K562 (cell line): ENCODE measurements around the gene ENG. TPM values are rescaled to one million over a fixed set of nuclear protein-coding genes. Genes with fewer than 3 reads are reported as not detected.

Experiments used
- DLX4 ChIP-seq: fragments of 250-450 bp; sonication (Bioruptor Pico); IDR thresholded peaks from 2 replicates; pipeline ENCODE4 v1.6.1; 2021; ENCODE audit warnings: mild to moderate bottlenecking
- ESRRB ChIP-seq: fragments of 250-450 bp; sonication (Bioruptor Pico); IDR thresholded peaks from 2 replicates; pipeline ENCODE4 v1.5.0; 2020; ENCODE audit warnings: mild to moderate bottlenecking, moderate library complexity, borderline replicate concordance
- FOXA3 ChIP-seq, 2 experiments: fragments of 450-650 bp in 1 of 2; sonication (generic) in 1 of 2; formaldehyde crosslinking; IDR thresholded peaks in 1 of 2; conservative IDR thresholded peaks in 1 of 2; 2 replicates each; pipeline versions ENCODE4 v1.4.0 to v1.8.0; 2020 to 2022; ENCODE audit warnings: mild to moderate bottlenecking in 2 of 2, missing genetic modification reagents in 1 of 2
- HLTF ChIP-seq: fragments of 450-650 bp; IDR thresholded peaks from 2 replicates; pipeline ENCODE4 v1.6.1; 2016
- KAT7 ChIP-seq: sonication (generic); formaldehyde crosslinking; IDR thresholded peaks from 2 replicates; pipeline ENCODE4 v1.8.0; 2022; ENCODE audit warnings: missing genetic modification reagents, mild to moderate bottlenecking, borderline replicate concordance
- OTX1 ChIP-seq: fragments of 450-650 bp; formaldehyde crosslinking; IDR thresholded peaks from 2 replicates; pipeline ENCODE4 v1.4.0; 2022; ENCODE audit warnings: mild to moderate bottlenecking
- PCBP1 ChIP-seq: fragments of 200-400 bp; formaldehyde crosslinking; IDR thresholded peaks from 2 replicates; pipeline ENCODE4 v1.6.1; 2018; ENCODE audit warnings: mild to moderate bottlenecking, low read depth, low read length; ENCODE audit not compliant: poor library complexity, severe bottlenecking
- PRDM10 ChIP-seq: fragments of 450-650 bp; IDR thresholded peaks from 2 replicates; pipeline ENCODE4 v1.6.1; 2018; ENCODE audit not compliant: partially characterized antibody
- THRB ChIP-seq: fragments of 450-650 bp; formaldehyde crosslinking; conservative IDR thresholded peaks from 2 replicates; pipeline ENCODE4 v1.4.0; 2022; ENCODE audit warnings: mild to moderate bottlenecking, missing genetic modification characterization
- TRIM24 ChIP-seq, 2 experiments: fragments of 450-650 bp; IDR thresholded peaks; 2 replicates each; pipeline ENCODE4 v1.6.1; 2016
- ZNF12 ChIP-seq: sonication (generic); formaldehyde crosslinking; IDR thresholded peaks from 2 replicates; pipeline ENCODE4 v1.4.0; 2020; ENCODE audit warnings: mild to moderate bottlenecking, missing genetic modification reagents
- ZNF24 ChIP-seq: fragments of 450-650 bp; IDR thresholded peaks from 2 replicates; pipeline ENCODE4 v1.6.1; 2016
- polyA plus RNA-seq, 8 experiments: library from polyadenylated mRNA; depleted of rRNA in 4 of 8; stranded (reverse) in 5 of 8; unstranded in 3 of 8; fragments of >200 nt; fragmentation: Nextera tagmentation in 2 of 8; fragmentation: Illumina TruSeq in 1 of 8; extraction: Ambion mirVana in 2 of 8; extraction: Trizol in 1 of 8; gene quantifications; 2 replicates each; pipeline versions ENCODE4 v1.2.1 to v1.2.3, GENCODE V29; 2011 to 2014; ENCODE audit warnings: inconsistent platforms in 1 of 8, missing spikeins in 1 of 8
- total RNA-seq, 7 experiments: library from RNA; depleted of rRNA in 6 of 7; stranded (reverse); fragments of >200 nt in 6 of 7; fragmentation: Illumina TruSeq in 2 of 7; extraction: Trizol in 2 of 7; gene quantifications; 2 replicates each; pipeline versions ENCODE4 v1.2.1 to v1.2.3, GENCODE V29; 2011 to 2021; ENCODE audit warnings: low replicate concordance in 1 of 7
- TF ChIP-seq, protein P1 (sequence below): IDR thresholded peaks from 2 replicates; pipeline ENCODE4 v1.6.1; 2014; ENCODE audit warnings: antibody characterized with exemption
- TF ChIP-seq, protein P2 (sequence below), 2 experiments: fragments of 450-650 bp in 1 of 2; sonication (generic) in 1 of 2; formaldehyde crosslinking; conservative IDR thresholded peaks; 2 replicates each; pipeline versions ENCODE4 v1.4.0 to v1.8.1; 2020 to 2022; ENCODE audit warnings: mild to moderate bottlenecking in 1 of 2, missing genetic modification reagents in 1 of 2
- TF ChIP-seq, protein P3 (sequence below): IDR thresholded peaks from 2 replicates; pipeline ENCODE4 v1.6.1; 2011; ENCODE audit not compliant: insufficient read length; ENCODE audit errors: extremely low read depth
- TF ChIP-seq, protein P4 (sequence below): sonication (generic); formaldehyde crosslinking; IDR thresholded peaks from 2 replicates; pipeline ENCODE4 v1.8.1; 2023; ENCODE audit warnings: mild to moderate bottlenecking, missing genetic modification reagents

ENG gene
- total and polyA plus RNA-seq, 9 of the 15 experiments (the other 6 are each of a cell fraction or from before 2014, with no cell fraction given): 0.04 to 0.40 (median 0.14) TPM; not detected in 1

DNA sequence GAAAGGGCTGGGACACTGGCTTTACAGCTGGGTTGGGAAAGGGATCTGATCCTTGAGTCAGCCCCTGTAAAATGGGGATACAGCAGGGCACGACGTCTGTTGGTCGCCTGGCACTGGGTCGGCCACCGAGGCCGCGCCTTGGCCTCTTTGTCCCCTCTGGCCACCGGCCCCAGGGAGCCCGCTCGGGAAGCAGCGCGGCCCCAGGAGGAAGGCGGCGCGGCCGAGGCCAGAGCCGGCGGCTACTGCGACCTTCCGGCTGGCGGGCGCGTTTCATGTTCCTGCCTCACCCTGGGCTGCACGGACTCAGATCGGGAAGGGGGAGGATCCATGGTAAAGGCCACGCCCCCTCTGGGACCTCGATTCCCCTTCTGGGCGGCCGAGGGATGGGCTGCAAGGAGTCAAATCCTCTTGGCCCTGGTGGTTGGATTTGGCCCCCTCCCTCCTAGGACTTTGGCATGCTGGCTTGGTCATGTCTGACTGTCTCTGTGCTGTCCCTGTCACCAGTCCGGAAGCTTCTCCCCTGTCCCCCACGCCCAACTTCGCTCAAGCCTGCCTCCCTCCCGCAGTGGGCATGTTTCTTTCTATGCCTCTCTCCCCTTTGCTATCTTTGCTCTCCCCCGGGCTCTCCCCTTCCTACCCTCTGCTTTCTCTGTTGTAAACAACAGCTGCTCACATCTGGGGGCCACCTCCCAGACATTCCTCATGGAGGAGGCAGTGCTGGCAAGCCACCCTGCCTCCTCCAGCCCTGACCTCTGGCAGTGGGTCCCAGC is 26.0 kb downstream of the ENG start (continued):
- TF ChIP-seq ZNF12 (CRISPR knock-in tag): no peak
- no peak for TF ChIP-seq KAT7 (CRISPR knock-in tag)
- TF ChIP-seq, protein P1, sequence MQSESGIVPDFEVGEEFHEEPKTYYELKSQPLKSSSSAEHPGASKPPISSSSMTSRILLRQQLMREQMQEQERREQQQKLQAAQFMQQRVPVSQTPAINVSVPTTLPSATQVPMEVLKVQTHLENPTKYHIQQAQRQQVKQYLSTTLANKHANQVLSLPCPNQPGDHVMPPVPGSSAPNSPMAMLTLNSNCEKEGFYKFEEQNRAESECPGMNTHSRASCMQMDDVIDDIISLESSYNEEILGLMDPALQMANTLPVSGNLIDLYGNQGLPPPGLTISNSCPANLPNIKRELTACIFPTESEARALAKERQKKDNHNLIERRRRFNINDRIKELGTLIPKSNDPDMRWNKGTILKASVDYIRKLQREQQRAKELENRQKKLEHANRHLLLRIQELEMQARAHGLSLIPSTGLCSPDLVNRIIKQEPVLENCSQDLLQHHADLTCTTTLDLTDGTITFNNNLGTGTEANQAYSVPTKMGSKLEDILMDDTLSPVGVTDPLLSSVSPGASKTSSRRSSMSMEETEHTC: no peak
- TF ChIP-seq, protein P2, sequence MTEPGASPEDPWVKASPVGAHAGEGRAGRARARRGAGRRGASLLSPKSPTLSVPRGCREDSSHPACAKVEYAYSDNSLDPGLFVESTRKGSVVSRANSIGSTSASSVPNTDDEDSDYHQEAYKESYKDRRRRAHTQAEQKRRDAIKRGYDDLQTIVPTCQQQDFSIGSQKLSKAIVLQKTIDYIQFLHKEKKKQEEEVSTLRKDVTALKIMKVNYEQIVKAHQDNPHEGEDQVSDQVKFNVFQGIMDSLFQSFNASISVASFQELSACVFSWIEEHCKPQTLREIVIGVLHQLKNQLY (CRISPR knock-in tag; conservative IDR thresholded peaks at IDR 0.05): no peak
- TF ChIP-seq, protein P3, sequence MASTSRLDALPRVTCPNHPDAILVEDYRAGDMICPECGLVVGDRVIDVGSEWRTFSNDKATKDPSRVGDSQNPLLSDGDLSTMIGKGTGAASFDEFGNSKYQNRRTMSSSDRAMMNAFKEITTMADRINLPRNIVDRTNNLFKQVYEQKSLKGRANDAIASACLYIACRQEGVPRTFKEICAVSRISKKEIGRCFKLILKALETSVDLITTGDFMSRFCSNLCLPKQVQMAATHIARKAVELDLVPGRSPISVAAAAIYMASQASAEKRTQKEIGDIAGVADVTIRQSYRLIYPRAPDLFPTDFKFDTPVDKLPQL: no peak
- TF ChIP-seq PRDM10: peak; percentile 84
- TF ChIP-seq HLTF: 0 out of 2 replicates have a peak, but pooled peaks have one; percentile 37
- peak; percentile 76; the same call in 1 of the 2 replicates for TF ChIP-seq OTX1 (CRISPR knock-in tag)
- no peak for TF ChIP-seq ZNF24
- no peak for TF ChIP-seq DLX4
- TF ChIP-seq PCBP1: no peak
- TF ChIP-seq, protein P4, sequence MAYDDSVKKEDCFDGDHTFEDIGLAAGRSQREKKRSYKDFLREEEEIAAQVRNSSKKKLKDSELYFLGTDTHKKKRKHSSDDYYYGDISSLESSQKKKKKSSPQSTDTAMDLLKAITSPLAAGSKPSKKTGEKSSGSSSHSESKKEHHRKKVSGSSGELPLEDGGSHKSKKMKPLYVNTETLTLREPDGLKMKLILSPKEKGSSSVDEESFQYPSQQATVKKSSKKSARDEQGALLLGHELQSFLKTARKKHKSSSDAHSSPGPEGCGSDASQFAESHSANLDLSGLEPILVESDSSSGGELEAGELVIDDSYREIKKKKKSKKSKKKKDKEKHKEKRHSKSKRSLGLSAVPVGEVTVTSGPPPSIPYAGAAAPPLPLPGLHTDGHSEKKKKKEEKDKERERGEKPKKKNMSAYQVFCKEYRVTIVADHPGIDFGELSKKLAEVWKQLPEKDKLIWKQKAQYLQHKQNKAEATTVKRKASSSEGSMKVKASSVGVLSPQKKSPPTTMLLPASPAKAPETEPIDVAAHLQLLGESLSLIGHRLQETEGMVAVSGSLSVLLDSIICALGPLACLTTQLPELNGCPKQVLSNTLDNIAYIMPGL (CRISPR knock-in tag): no peak
- no peak for TF ChIP-seq ESRRB (CRISPR knock-in tag)
- TF ChIP-seq TRIM24 (IDR thresholded peaks at IDR 0.05): peak in 1 of 2 experiments; percentile 25; a peak in 1 of 4 replicates
- TF ChIP-seq FOXA3 (CRISPR knock-in tag; conservative IDR thresholded peaks at IDR 0.05 in 1 of 2, IDR thresholded peaks at IDR 0.05 in 1 of 2): no peak
- peak; percentile 64; the same call in 1 of the 2 replicates for TF ChIP-seq THRB (CRISPR knock-in tag)
